ENCODE results near the gene IRAK4. TPM values are rescaled to one million over a fixed set of nuclear protein-coding genes. Genes with fewer than 3 reads are reported as not detected.
A peak's percentile ranks its signal among the peaks of the same experiment; 100 is the strongest.

Gene IRAK4
- total RNA-seq, 4 donors from 2014 or later, result 13.6 to 24.0 (median 20.6) TPM

DNA sequence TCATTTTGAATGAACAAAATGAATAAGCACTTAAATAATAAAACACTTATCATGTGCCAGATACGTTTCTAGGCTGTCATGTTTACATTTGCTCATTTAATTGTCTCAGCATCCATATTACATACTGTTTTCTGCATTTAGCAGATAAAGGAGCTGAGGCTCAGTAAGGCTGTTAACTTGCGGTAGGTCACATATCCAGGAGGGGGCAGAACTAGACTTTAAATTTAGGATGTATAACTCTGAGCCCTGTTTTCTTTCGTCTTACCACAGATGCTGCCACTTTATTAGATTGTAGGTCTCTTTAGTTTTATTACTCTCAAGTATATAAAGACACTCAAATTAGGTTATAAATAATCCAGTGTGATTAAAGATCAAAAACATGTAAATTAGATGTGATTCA is 17.7 kb downstream of the IRAK4 start:
- DNase-seq (ENCODE audit: extremely low spot score), result no peak
- intact Hi-C loops (cut with DNase I), result no loop called here
- Histone ChIP-seq H3K4me3 (no peak overlapping the region), H3K27me3 (no peaks in the 10 kb centered on the region), H3K27ac (replicated peaks in 1 of 4) (no peak overlapping the region), H3K4me1 (no peaks in the 10 kb centered on the region), H3K9me3 (no peaks in the 10 kb centered on the region), H3K36me3 (peaks cover 45 to 85% (median 65%) of the 10 kb centered on the region in 4 donors)
- 58% methylated on average over 3 of the region's 3 CpGs for WGBS
- TF ChIP-seq POLR2A (IDR thresholded peaks at IDR 0.05; ENCODE audit: low read depth), result no peak
- TF ChIP-seq, protein P1, sequence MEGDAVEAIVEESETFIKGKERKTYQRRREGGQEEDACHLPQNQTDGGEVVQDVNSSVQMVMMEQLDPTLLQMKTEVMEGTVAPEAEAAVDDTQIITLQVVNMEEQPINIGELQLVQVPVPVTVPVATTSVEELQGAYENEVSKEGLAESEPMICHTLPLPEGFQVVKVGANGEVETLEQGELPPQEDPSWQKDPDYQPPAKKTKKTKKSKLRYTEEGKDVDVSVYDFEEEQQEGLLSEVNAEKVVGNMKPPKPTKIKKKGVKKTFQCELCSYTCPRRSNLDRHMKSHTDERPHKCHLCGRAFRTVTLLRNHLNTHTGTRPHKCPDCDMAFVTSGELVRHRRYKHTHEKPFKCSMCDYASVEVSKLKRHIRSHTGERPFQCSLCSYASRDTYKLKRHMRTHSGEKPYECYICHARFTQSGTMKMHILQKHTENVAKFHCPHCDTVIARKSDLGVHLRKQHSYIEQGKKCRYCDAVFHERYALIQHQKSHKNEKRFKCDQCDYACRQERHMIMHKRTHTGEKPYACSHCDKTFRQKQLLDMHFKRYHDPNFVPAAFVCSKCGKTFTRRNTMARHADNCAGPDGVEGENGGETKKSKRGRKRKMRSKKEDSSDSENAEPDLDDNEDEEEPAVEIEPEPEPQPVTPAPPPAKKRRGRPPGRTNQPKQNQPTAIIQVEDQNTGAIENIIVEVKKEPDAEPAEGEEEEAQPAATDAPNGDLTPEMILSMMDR (IDR thresholded peaks at IDR 0.05), result peak in 1 of 3 experiments; percentile 25

DNA sequence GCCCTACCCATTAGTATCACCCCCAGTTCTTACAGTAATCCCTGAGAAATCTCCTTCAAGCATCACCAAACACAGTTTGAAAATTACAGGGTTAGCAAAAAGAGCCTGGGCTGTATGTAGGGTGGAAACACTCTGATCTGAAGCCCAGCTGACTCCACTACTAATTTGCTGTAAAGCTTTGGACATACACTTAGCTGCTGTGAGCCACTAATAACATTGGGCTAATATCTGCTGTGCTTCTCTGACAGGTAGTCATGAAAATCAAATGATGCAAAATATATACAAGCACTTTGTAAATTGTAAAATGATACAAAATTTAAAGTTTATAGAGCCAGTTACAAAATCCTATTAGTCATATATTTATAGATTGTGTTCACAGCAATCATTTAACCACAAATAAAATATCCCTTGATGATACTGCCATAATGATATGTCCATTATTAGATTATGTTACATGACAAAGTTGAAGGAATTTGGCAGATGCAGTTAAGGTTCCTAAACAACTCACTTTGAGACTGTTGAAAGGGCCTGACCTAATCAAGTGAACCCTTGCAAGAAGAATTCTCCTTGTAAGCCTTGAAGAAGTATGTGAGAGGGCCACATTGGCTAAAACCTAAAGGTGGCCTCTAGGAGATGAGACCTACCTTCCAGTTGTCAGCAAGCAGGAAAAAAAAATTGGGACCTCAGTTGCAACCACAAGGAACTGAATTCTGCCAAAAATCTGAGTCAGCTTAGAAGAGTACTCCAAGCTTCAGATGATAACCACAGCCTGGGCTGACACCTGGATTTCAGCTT is 28.3 kb downstream of the IRAK4 start:
- Histone ChIP-seq H3K27ac (replicated peaks in 1 of 4) (no peak overlapping the region), H3K4me1 (peaks cover 0 to 3% (median 0%) of the 10 kb centered on the region in 4 donors)
- TF ChIP-seq, protein P1 (IDR thresholded peaks at IDR 0.05), result no peak
- TF ChIP-seq EP300 (IDR thresholded peaks at IDR 0.05), result no peak
- no peak for TF ChIP-seq POLR2A (IDR thresholded peaks at IDR 0.05; ENCODE audit: low read depth)
- no peak for TF ChIP-seq POLR2AphosphoS5 (IDR thresholded peaks at IDR 0.05)

DNA sequence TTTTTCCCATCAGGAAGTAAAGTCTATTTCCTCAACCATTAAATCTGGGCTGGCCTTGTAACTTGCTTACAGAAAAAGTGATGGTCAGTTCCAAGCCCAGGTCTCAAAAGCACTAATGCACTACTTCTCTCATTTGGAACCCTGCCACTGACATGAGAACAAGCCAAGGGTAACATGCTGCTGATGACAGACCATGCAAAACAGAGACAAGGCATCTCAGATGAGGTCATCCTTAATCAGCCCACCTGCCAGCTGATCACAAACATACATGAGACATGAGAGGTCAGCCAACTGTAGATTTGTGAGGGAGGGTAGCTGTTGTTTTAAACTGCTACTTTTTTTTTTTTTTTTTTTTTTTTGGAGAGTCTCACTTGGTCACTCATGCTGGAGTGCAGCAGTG is 31.2 kb downstream of the IRAK4 start:
- H3K27me3 ChIP-seq, result no peaks in the 10 kb centered on the region
- DNase-seq (ENCODE audit: extremely low spot score), result no peak
- no peak overlapping the region for H3K4me3 ChIP-seq
- H3K4me1 ChIP-seq, result peaks cover 0 to 3% (median 0%) of the 10 kb centered on the region in 4 donors
- no peaks in the 10 kb centered on the region for H3K9me3 ChIP-seq
- peaks cover 13 to 47% (median 34%) of the 10 kb centered on the region in 4 donors for H3K36me3 ChIP-seq
- H3K27ac ChIP-seq (replicated peaks in 1 of 4), result no peak overlapping the region
- TF ChIP-seq POLR2A (IDR thresholded peaks at IDR 0.05; ENCODE audit: low read depth), result no peak
- intact Hi-C loops (cut with DNase I), result no loop called here

More for the DNA sequence above, 28.3 kb downstream of the IRAK4 start:
- intact Hi-C loops (cut with DNase I), result no loop called here
- DNase-seq (ENCODE audit: extremely low spot score), result no peak
- Histone ChIP-seq H3K36me3 (peaks cover 32 to 64% (median 53%) of the 10 kb centered on the region in 4 donors), H3K9me3 (no peaks in the 10 kb centered on the region), H3K4me3 (no peak overlapping the region), H3K27me3 (no peaks in the 10 kb centered on the region)

DNA sequence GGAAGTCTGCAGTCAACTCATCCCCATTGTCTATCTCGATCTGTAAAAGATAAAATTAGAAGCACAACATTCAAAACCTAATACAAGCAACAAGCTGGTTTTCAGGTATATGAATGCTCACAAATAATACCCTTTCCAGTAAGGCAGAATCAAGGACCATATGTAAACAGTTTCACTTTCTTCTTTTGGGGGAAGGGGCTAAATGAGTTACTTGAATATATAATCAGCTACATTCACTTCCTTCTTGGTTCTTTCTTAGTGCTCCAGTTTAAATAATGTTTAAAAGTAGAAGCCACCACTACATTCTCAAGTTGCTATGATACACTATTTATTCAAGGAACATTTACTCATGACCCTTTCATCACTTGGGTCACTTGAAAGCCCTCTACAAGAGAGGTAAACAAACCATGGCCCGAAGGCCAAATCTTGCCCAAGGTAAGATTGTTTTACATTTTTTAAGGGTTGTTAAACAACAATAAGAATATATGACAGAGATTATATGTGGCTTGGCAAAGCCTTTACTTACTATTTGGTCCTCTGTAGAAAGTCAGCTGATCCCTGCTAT is 37.0 kb downstream of the IRAK4 start:
- no peaks in the 10 kb centered on the region for H3K9me3 ChIP-seq
- no peak for DNase-seq (ENCODE audit: extremely low spot score)
- H3K36me3 ChIP-seq, result peaks cover 51 to 70% (median 57%) of the 10 kb centered on the region in 4 donors
- no peaks in the 10 kb centered on the region for H3K27me3 ChIP-seq
- H3K4me3 ChIP-seq, result no peak overlapping the region
- TF ChIP-seq POLR2AphosphoS5 (IDR thresholded peaks at IDR 0.05), result no peak
- TF ChIP-seq, protein P1 (IDR thresholded peaks at IDR 0.05), result no peak
- no peak for TF ChIP-seq EP300 (IDR thresholded peaks at IDR 0.05)
- TF ChIP-seq POLR2A (IDR thresholded peaks at IDR 0.05; ENCODE audit: low read depth), result no peak
- 75% methylated on average over 2 of the region's 2 CpGs for WGBS
- intact Hi-C loops (cut with DNase I), result no loop called here
- no peak overlapping the region for H3K27ac ChIP-seq (replicated peaks in 1 of 4)
- H3K4me1 ChIP-seq, result no peaks in the 10 kb centered on the region

DNA sequence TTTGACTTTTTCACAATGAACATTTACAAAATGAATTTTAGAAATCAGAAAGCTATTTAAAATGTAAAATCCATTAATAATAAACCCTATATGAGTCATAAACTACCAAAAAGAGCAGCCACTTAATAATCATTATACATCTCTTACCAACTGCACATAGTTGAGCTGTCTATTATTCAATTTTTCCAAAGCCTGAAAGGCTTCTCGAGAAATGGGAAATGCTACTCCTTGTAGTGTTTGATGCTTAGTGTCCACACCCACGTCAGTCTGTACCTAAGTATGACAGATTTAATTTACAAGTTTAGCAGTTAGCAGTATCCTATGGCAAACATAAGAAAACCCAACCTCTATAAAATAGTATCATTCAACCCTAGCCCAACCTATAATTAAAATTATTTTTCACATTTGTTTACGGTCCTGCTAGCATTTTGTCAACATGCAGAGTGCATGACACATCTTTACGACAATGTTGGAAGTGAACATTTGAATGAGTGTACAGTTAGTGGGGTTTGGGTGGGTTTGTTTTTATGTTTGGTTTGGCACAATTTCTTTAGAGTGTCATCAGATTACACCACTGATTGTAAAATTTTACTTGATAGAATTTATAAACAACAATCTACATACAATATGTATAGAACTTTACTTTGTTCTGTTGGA is 38.9 kb downstream of the IRAK4 start:
- H3K36me3 ChIP-seq, result peaks cover 56 to 85% (median 65%) of the 10 kb centered on the region in 4 donors
- WGBS, result 87% methylated on average over 4 of the region's 4 CpGs
- intact Hi-C loops (cut with DNase I), result no loop called here
- no peak overlapping the region for H3K4me3 ChIP-seq
- peaks cover 0 to under 1% (median under 1%) of the 10 kb centered on the region in 4 donors for H3K4me1 ChIP-seq
- TF ChIP-seq, protein P1 (IDR thresholded peaks at IDR 0.05), result no peak
- TF ChIP-seq EP300 (IDR thresholded peaks at IDR 0.05), result no peak
- no peak for TF ChIP-seq POLR2A (IDR thresholded peaks at IDR 0.05; ENCODE audit: low read depth)
- no peak for TF ChIP-seq POLR2AphosphoS5 (IDR thresholded peaks at IDR 0.05)
- no peak for DNase-seq (ENCODE audit: extremely low spot score)
- H3K27me3 ChIP-seq, result no peaks in the 10 kb centered on the region
- no peak overlapping the region for H3K27ac ChIP-seq (replicated peaks in 1 of 4)
- H3K9me3 ChIP-seq, result no peaks in the 10 kb centered on the region

Data from esophagus muscularis mucosa (tissue), 4 donors.